Transverse colon (tissue), 4 donors: Measurements from ENCODE around the gene PRR18.

ENCODE experiments used
- CTCF ChIP-seq, 5 experiments: fragments of 200-600 bp in 3 of 5; fragments of 450-650 bp in 2 of 5; sonication (generic) in 3 of 5; IDR thresholded peaks; 1 replicate in 2 of 5; 2 replicates in 3 of 5; pipeline ENCODE4 v1.5.1; 2016 to 2017; ENCODE audit warnings: antibody characterized with exemption in 5 of 5, inconsistent platforms in 3 of 5, mild to moderate bottlenecking in 2 of 5, moderate library complexity in 1 of 5
- POLR2A ChIP-seq: fragments of 450-650 bp; IDR thresholded peaks from one replicate; pipeline ENCODE4 v1.6.1; 2016; ENCODE audit warnings: antibody characterized with exemption, mild to moderate bottlenecking, moderate library complexity
- POLR2AphosphoS5 ChIP-seq, 3 donors: sonication (generic); formaldehyde crosslinking; IDR thresholded peaks; one replicate each; pipeline ENCODE4 v1.6.1; 2016; ENCODE audit warnings: antibody characterized with exemption in 3 of 3

- TF ChIP-seq POLR2AphosphoS5 (IDR thresholded peaks at IDR 0.05) (no peak), CTCF (IDR thresholded peaks at IDR 0.05) (no peak), POLR2A (no peak)
Measured at GRCh38 chr6:166333172-166333995, 25.2 kb upstream of the PRR18 start.
